Measurements from ENCODE around the gene CLDN9. TPM values are rescaled to one million over a fixed set of nuclear protein-coding genes. Genes with fewer than 3 reads are reported as not detected.
A peak's percentile ranks its signal among the peaks of the same experiment; 100 is the strongest.

CLDN9 gene
- total and polyA plus RNA-seq, 9 of the 15 experiments (the other 6 are each of a cell fraction or from before 2014, with no cell fraction given), result 0.12 to 0.44 (median 0.22) TPM; not detected in 4

GRCh38 chr16:3012246-3012645 lies 477 bp upstream of the CLDN9 start:
- Histone ChIP-seq H2AFZ (ENCODE audit: low read depth, low read length) (no peak overlapping the region), H3K9ac (ENCODE audit: insufficient read depth in 1 of 2, low read depth in 2 of 2, low read length in 2 of 2) (no peak overlapping the region; a peak in 1 of 4 replicates), H3K4me1 (replicated peaks in 1 of 2; ENCODE audit: control insufficient read depth in 2 of 2, insufficient read depth in 2 of 2, low read length in 2 of 2) (peaks cover 34 to 82% of the 10 kb centered on the region in 2 experiments), H3K79me2 (ENCODE audit: control insufficient read depth, insufficient read depth, low read length) (peaks cover 4% of the 10 kb centered on the region; the same call in 1 of the 3 replicates), H3K4me3 (no peak overlapping the region), H3K36me3 (ENCODE audit: control insufficient read depth, insufficient read depth, low read length) (no peaks in the 10 kb centered on the region), H3K27ac (ENCODE audit: extremely low read depth, low read depth, low read length) (no peak overlapping the region), H3K27me3 (ENCODE audit: control insufficient read depth in 2 of 2, insufficient read depth in 2 of 2, low read length in 2 of 2) (no peaks in the 10 kb centered on the region), H3K9me1 (ENCODE audit: control insufficient read depth, insufficient read depth, low read length) (peaks cover 3% of the 10 kb centered on the region), H4K20me1 (replicated peaks; ENCODE audit: control insufficient read depth, insufficient read depth, low read length) (no peaks in the 10 kb centered on the region), H3K4me2 (ENCODE audit: insufficient read depth, low read length) (no peak overlapping the region), H3K9me3 (replicated peaks; ENCODE audit: control insufficient read depth, insufficient read depth, low read depth, low read length) (no peaks in the 10 kb centered on the region)
- intact Hi-C loops (cut with micrococcal nuclease), result no loop called here
- ChIA-PET CTCF (ENCODE audit: low intra/inter-chr PET ratio) (no interaction called here), POLR2A (no interaction called here)
- 45% methylated on average over 17 of the region's 19 CpGs for WGBS (ENCODE audit: insufficient coverage, low coverage, missing lambda C conversion rate)
- ATAC-seq (no peak), FAIRE-seq (no peak), DNase-seq (ENCODE audit: extremely low read depth in 1 of 4, low spot score in 3 of 4) (no peak)
- no TSS peak for BruUV-seq (replicated peaks)
- in situ Hi-C loops (cut with MboI), result no loop called here
- TF ChIP-seq ZNF408 (CRISPR knock-in tag; IDR thresholded peaks at IDR 0.05; ENCODE audit: low read depth) (no peak), ZBTB7A (IDR thresholded peaks at IDR 0.05; ENCODE audit: borderline replicate concordance, control insufficient read depth, low read depth, low read length) (0 out of 2 replicates have a peak, but pooled peaks have one; percentile 29), TAL1 (IDR thresholded peaks at IDR 0.05) (no peak)

DNA sequence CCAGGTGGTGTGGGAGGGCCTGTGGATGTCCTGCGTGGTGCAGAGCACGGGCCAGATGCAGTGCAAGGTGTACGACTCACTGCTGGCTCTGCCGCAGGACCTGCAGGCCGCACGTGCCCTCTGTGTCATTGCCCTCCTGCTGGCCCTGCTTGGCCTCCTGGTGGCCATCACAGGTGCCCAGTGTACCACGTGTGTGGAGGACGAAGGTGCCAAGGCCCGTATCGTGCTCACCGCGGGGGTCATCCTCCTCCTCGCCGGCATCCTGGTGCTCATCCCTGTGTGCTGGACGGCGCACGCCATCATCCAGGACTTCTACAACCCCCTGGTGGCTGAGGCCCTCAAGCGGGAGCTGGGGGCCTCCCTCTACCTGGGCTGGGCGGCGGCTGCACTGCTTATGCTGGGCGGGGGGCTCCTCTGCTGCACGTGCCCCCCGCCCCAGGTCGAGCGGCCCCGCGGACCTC lies 798 bp downstream of the CLDN9 start:
- intact Hi-C loops (cut with micrococcal nuclease), result no loop called here
- H3K27ac ChIP-seq (ENCODE audit: extremely low read depth, low read depth, low read length), result no peak overlapping the region
- peaks cover 3% of the 10 kb centered on the region for H3K9me1 ChIP-seq (ENCODE audit: control insufficient read depth, insufficient read depth, low read length)
- no peaks in the 10 kb centered on the region for H3K79me2 ChIP-seq (ENCODE audit: control insufficient read depth, insufficient read depth, low read length)
- H2AFZ ChIP-seq (ENCODE audit: low read depth, low read length), result no peak overlapping the region
- no peak overlapping the region for H3K4me3 ChIP-seq
- ChIA-PET CTCF (ENCODE audit: low intra/inter-chr PET ratio) (no interaction called here), POLR2A (interaction anchor here (0.6 to 0.9 kb wide), 2 partner anchors 10 to 18 kb away, joined by 3 read pairs; no protein-coding TSS in a partner anchor)
- no peaks in the 10 kb centered on the region for H3K9me3 ChIP-seq (replicated peaks; ENCODE audit: control insufficient read depth, insufficient read depth, low read depth, low read length)
- no peak for TF ChIP-seq PHF21A (IDR thresholded peaks at IDR 0.05; ENCODE audit: borderline replicate concordance, low read depth)
- peak; percentile 63 for TF ChIP-seq ZBTB33 (CRISPR knock-in tag; IDR thresholded peaks at IDR 0.05)
- TF ChIP-seq USF1 (CRISPR knock-in tag; IDR thresholded peaks at IDR 0.05), result peak; percentile 46; the same call in 1 of the 2 replicates
- TF ChIP-seq MYBL2 (IDR thresholded peaks at IDR 0.05; ENCODE audit: low read depth), result no peak
- no peak for TF ChIP-seq MYBL2 (CRISPR knock-in tag; IDR thresholded peaks at IDR 0.05; ENCODE audit: borderline replicate concordance)
- no peak for TF ChIP-seq CEBPB (tag; IDR thresholded peaks at IDR 0.05)
- TF ChIP-seq MAX (CRISPR knock-in tag; IDR thresholded peaks at IDR 0.05), result peak; percentile 64
- no peaks in the 10 kb centered on the region for H3K36me3 ChIP-seq (ENCODE audit: control insufficient read depth, insufficient read depth, low read length)
- in situ Hi-C loops (cut with MboI), result no loop called here
- no TSS peak for BruUV-seq (replicated peaks)
- ATAC-seq (no peak), FAIRE-seq (no peak), DNase-seq (ENCODE audit: extremely low read depth in 1 of 4, low spot score in 3 of 4) (no peak)
- H3K9ac ChIP-seq (ENCODE audit: insufficient read depth in 1 of 2, low read depth in 2 of 2, low read length in 2 of 2), result peak overlapping the region in 1 of 2 experiments; percentile 67; a peak in 1 of 4 replicates
- 64% methylated on average over 21 of the region's 27 CpGs for WGBS (ENCODE audit: insufficient coverage, low coverage, missing lambda C conversion rate)
- H3K27me3 ChIP-seq (ENCODE audit: control insufficient read depth in 2 of 2, insufficient read depth in 2 of 2, low read length in 2 of 2), result no peaks in the 10 kb centered on the region
- peaks cover 29 to 82% of the 10 kb centered on the region in 2 experiments for H3K4me1 ChIP-seq (replicated peaks in 1 of 2; ENCODE audit: control insufficient read depth in 2 of 2, insufficient read depth in 2 of 2, low read length in 2 of 2)
- no peaks in the 10 kb centered on the region for H4K20me1 ChIP-seq (replicated peaks; ENCODE audit: control insufficient read depth, insufficient read depth, low read length)
- no peak overlapping the region for H3K4me2 ChIP-seq (ENCODE audit: insufficient read depth, low read length)
